Gastroesophageal sphincter (tissue), 3 donors: Measurements from ENCODE around the gene ZNF624.
"Not testable (repeated sequence)": the region's sequence is repeated elsewhere in the genome, so short reads cannot be mapped to it uniquely, and the experiment has no call there.

Source experiments
- EP300 ChIP-seq: sonication (generic); formaldehyde crosslinking; IDR thresholded peaks from one replicate; pipeline ENCODE4 v1.6.1; 2017; ENCODE audit warnings: antibody characterized with exemption, mild to moderate bottlenecking
- POLR2A ChIP-seq, 2 donors: fragments of 450-650 bp; IDR thresholded peaks; one replicate each; pipeline ENCODE4 v1.6.1; 2017; ENCODE audit warnings: antibody characterized with exemption in 2 of 2, mild to moderate bottlenecking in 2 of 2, moderate library complexity in 1 of 2
- POLR2AphosphoS5 ChIP-seq: sonication (generic); formaldehyde crosslinking; IDR thresholded peaks from one replicate; pipeline ENCODE4 v1.6.1; 2017; ENCODE audit warnings: antibody characterized with exemption
- TF ChIP-seq, protein P1 (sequence below), 4 experiments: fragments of 200-600 bp in 2 of 4; fragments of 450-650 bp in 2 of 4; sonication (generic) in 1 of 4; IDR thresholded peaks; one replicate each; pipeline ENCODE4 v1.5.1; 2017 to 2019; ENCODE audit warnings: antibody characterized with exemption in 4 of 4, mild to moderate bottlenecking in 2 of 4, moderate library complexity in 2 of 4

GRCh38 chr17:16666907-16667636 is 13.4 kb upstream of the ZNF624 start:
- TF ChIP-seq, protein P1, sequence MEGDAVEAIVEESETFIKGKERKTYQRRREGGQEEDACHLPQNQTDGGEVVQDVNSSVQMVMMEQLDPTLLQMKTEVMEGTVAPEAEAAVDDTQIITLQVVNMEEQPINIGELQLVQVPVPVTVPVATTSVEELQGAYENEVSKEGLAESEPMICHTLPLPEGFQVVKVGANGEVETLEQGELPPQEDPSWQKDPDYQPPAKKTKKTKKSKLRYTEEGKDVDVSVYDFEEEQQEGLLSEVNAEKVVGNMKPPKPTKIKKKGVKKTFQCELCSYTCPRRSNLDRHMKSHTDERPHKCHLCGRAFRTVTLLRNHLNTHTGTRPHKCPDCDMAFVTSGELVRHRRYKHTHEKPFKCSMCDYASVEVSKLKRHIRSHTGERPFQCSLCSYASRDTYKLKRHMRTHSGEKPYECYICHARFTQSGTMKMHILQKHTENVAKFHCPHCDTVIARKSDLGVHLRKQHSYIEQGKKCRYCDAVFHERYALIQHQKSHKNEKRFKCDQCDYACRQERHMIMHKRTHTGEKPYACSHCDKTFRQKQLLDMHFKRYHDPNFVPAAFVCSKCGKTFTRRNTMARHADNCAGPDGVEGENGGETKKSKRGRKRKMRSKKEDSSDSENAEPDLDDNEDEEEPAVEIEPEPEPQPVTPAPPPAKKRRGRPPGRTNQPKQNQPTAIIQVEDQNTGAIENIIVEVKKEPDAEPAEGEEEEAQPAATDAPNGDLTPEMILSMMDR (IDR thresholded peaks at IDR 0.05): not testable (repeated sequence)
- not testable (repeated sequence) for TF ChIP-seq POLR2AphosphoS5; POLR2A (IDR thresholded peaks at IDR 0.05); EP300
